IPS-11a (cell line): ENCODE results near the gene FAM3D.

ENCODE experiments used
- H3K4me3 ChIP-seq: one replicate; pipeline ENCODE4 v1.5.1; 2013; ENCODE audit warnings: low read depth, low read length, control low read depth

The FAM3D gene

DNA sequence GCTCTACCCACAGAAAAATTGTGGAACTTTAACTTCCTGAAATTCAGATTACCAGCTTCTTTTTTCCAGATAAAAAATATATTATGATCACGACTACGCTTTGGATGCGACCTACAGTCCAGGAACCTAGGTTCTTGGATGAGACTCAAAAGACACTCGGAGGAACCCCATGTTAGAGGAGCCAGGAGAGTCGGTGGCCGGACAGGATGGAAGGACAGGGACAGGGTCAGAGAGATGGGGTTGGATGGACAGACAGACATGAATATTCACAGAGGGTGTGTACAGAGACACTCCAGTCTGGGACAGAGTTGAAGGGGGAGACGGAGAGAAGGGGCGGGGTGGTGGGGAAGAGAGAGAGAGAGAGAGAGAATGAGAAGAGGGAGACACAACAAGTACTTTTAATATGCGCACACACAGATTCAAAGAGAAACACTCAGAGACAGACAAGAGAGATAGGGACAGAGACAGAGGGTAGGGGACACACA, 9.5 kb downstream of the FAM3D start:
- no peak overlapping the region for H3K4me3 ChIP-seq

GRCh38 chr3:58656631-58657030, 9.9 kb downstream of the FAM3D start:
- no peak overlapping the region for H3K4me3 ChIP-seq

- no peak overlapping the region for H3K4me3 ChIP-seq
Measured at GRCh38 chr3:58654466-58654865, 12.1 kb downstream of the FAM3D start.

- no peak overlapping the region for H3K4me3 ChIP-seq
Measured at GRCh38 chr3:58652624-58653023, 13.9 kb downstream of the FAM3D start.

DNA sequence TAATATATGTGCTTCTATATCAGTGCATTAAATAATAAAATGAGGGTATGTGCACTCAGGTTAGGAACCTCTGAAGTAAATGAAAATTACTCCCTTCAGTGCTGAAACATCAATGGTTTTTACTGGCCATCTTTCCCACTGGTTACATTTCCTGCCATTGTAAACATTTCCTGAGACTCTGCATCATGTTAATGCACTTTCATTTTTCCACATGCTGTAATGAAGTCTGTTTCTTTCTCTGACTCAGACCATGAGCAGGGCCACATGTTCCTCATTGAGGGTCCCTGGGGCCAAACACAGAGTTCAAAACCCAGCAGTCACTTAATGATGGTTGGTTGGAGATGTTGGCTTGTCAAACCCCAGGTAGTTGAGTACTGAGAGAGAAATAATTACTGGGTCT, 15.3 kb downstream of the FAM3D start:
- no peak overlapping the region for H3K4me3 ChIP-seq

DNA sequence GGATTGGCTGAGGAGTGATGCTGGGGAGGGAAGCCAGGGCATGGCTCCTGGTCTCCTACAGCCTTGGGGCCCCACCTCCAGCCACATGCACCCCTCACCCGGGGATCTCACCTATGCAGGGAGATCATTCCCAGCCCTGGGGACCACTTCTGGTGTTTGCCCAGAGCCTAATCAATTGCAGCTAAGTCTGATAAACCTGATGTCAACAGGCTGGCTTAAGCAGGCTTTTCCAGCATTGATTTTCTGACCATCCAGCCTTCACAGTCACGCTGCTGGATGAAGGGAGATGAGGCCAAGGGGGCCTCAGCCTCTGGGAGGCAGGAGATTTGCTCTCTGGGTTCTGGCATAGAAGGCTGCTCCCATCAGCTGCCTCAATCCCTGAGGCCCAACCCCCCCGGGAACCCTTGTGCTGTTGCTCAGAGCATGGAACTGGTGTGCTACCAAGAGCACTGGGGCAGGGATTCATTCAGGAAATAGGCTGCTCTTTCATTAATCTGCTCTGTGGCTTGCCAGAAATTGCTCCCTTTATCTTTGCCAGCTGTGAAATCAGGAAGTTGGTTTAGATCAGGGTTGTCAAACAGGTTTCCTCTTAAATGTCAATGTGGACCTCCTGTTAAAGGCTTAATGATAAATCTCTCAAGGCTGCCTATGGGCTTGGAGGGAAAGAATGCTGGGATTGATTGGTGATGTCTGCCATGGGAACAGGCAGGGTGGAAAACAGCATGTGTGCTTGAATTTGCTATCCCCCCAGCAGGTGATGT, 19.0 kb downstream of the FAM3D start:
- H3K4me3 ChIP-seq = no peak overlapping the region

GRCh38 chr3:58646503-58646902, 20.1 kb downstream of the FAM3D start:
- H3K4me3 ChIP-seq = no peak overlapping the region

DNA sequence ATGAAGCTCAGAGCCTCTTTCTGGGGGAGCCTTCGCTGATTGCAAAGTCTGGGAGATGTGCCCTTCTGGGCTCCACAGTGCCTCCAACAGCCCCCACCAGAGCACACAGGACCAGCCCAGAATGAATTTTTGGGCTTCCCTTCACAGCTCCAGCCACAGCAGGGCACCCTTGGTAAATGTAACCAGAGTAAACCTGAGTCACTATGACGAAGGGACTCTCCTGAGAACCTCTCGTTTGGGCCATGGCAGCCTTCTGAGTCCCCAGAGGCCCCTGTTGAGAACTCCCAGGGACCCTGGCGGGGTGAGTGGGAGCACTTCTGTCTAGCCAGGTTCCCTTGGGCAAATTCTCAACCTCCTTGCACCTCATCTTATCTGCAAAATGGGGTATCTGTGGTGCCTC, 20.8 kb downstream of the FAM3D start:
- no peak overlapping the region for H3K4me3 ChIP-seq

DNA sequence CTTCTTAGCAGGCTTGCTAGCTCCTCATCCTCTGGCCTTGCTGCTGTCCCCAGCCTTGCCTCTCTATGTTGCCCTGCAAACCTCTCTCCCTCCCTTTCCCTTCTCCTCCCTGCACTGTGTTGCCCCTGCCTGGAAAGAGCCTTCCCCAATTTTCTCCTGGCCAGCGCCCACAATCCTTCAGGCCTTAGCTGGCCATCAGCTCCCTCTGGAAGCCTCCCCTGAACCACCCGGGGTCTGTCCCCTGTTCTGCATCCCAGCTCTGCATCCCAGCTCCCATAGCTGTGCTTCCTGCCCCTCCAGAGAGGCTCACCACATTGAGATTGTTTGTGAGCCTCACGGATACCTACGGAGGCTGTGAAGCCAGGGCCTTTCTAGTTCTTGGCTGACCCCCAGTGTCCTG, 23.7 kb downstream of the FAM3D start:
- no peak overlapping the region for H3K4me3 ChIP-seq

GRCh38 chr3:58640700-58641372, 25.7 kb downstream of the FAM3D start:
- H3K4me3 ChIP-seq = no peak overlapping the region

DNA sequence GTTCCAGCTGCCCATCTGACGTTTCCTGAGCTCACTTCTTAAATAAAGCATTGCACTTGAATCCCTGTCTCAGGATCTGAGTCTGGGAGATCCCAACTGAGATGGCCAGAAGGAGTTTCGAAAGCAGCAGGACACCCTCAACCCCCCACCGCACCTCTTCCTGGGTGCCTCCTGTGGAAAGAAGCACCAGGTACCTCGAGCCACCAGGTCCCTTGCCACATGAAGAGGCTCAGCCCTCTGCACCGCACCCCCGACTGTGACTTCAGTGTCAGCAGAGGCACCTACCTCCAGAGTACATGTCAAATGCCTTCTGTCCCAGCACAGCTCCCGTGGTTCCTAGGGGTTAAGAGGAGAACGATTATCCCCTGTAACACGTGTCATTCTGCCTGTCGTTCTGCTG, 26.7 kb downstream of the FAM3D start:
- H3K4me3 ChIP-seq = no peak overlapping the region

DNA sequence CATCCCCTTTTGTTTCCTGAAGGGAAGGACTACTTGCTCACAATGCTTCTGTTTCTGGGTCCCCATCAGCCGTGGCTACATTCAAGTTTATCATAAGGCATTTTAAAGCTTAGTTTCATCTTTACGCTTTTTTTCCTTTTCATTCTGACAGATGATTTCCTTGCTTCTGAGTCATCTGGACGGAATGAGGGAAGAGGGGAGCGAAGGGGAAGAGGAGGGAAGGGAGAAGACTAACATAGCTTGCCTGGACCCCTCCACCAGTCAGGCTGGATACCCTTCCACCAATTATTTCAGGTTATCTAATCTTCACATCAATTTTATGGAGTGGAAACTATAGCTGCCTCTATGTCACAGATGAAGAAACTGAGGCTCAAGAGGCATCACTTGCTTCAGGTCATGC, 27.6 kb downstream of the FAM3D start:
- no peak overlapping the region for H3K4me3 ChIP-seq

- no peak overlapping the region for H3K4me3 ChIP-seq
Measured at GRCh38 chr3:58638591-58638990, 28.0 kb downstream of the FAM3D start.

- no peak overlapping the region for H3K4me3 ChIP-seq
Measured at GRCh38 chr3:58637509-58637908, 29.1 kb downstream of the FAM3D start.

DNA sequence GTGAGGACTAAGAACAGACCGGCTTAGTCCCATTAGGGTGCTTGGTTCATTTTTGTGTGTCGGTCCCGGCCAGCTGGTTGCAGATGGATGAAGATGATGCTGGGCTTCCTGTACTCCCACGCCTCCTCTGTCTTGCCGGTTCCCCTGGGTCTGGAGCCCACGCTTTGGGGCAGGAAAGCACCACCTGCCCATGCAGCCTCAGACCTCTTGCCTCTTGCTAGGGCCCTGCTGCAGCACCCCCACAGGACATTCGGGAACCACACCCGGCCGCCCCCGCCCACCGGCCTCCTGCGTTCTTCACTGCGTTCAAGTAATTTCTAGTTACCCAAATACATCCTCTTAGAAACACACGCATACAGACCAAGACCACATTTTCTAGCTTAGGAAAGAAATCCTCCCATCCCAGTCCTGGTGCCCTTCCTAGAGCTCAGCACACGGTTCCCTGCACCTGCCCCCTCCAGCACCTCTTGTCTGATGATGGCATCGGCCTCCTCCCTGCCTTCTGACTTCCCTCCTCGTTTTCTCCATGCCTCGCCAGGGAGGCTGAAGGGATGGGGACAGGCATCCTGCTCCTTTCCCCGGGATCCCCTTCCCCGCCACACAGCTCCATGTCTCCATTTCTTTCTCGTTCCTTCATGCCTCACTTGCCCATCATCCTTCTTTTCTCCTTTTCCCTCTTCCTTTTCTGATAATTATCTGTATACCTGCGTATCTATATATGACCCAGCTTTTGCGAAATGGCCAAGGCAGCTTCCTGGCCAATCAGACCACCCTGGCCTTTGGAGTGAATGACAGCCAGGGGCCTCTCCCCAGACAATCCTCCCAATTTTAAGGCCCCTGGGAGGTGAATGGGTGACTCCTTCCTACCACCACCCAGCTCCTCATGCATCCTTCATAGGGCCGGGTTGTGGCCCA, 30.9 kb downstream of the FAM3D start:
- H3K4me3 ChIP-seq = no peak overlapping the region

GRCh38 chr3:58633157-58633865, 33.3 kb downstream of the FAM3D start:
- no peak overlapping the region for H3K4me3 ChIP-seq

DNA sequence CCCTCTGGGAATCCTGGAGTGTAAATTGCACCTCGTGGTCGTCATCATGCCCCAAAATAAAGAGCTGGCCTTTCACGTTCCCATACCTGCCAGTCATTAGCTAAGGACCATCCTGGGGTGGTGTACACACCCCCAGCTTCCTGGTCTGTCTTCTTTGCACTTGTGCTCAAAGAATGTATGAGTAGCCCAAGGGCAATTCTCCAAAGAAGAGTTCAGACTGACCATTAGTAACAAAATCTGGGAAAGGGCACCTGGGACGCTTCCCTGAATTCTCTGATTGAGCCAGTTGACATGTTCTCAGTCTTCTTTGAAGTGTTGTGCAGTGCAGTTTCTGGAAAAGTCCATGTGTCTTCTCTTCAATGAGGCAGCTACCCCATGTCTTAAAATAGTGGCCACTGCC, 34.8 kb downstream of the FAM3D start:
- no peak overlapping the region for H3K4me3 ChIP-seq

GRCh38 chr3:58630710-58631092, 35.9 kb downstream of the FAM3D start:
- H3K4me3 ChIP-seq = no peak overlapping the region

DNA sequence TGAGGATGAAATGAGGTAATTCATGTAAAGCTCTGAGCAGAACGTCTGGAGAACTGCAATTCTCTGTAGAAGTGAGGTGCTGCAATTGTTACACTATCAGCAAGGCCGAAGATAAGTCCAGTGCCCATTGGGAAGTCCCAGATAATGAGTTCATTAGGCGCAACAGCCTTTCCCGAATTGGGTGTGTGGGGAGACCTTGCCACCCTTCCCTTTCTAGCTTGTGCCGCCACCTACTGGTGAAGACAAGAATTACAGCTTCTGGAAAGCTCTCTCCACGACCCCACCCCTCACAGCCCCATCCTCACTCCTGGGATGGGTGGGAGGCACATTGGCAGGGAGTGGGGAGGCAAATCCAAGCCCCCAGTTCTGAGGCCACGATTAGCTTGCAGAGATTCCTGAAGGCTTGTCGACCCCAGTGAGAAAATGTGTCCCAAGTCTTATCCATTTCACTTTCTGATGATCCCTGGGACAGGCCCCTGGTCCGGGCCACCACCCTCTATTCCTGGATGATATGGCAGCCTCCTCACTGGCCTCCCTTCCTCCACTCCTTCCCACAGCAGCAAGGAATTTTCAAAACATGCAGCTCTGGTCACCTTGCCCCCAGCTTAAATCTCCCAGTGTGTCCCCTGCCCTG, 36.4 kb downstream of the FAM3D start:
- no peak overlapping the region for H3K4me3 ChIP-seq

DNA sequence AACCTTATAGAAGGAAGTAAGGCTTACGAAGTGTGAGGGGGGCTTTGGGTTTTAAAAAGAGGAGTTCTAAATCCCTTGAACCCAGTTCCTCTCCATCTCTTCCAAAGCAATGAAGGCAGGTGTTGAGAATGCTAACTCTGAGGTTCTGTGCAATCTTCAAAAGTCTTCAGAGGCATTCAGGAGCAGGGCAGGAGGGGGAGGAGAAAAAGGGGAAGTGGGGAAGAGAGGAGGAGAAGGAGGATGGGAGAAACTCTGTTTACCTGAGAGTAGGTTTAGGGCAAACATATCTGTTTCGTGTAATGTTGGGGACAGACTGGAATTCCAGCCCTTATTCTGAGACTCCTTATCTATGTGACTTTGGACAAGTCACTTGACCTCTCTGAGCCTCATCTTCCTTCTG, 36.9 kb downstream of the FAM3D start:
- H3K4me3 ChIP-seq = no peak overlapping the region
